ENCODE results near the gene FAM174C.
A peak's percentile ranks its signal among the peaks of the same experiment; 100 is the strongest.

FAM174C gene

DNA sequence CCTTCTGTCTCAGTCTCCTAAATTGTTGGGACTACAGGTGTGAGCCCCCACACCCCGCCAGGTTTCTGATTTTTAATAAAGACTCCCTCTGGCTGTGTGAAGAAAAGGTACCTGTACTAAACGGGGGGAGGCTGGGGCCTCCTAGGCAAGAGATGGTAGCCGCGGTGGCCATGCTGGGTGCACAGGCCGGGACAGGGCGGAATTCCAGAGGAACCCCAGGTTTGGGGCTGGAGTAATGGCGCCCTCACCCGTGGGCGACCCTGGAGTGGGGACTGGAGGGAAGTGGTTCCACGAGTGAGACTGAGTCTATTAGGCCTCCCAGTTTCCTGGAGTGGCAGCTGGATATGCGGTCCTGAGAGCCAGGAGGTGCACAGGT, 35.9 kb upstream of the FAM174C start:
- H3K4me1 ChIP-seq (ENCODE audit: insufficient read depth, low read length, poor library complexity, severe bottlenecking): peaks cover 22% of the 10 kb centered on the region
- no peaks in the 10 kb centered on the region for H3K9me2 ChIP-seq (replicated peaks; ENCODE audit: low read depth, low read length)
- H3K36me3 ChIP-seq (ENCODE audit: insufficient read depth, low read length): no peaks in the 10 kb centered on the region
- peaks cover 23% of the 10 kb centered on the region for H3K79me2 ChIP-seq (ENCODE audit: insufficient read depth, low read length)
- no peak for TF ChIP-seq EZH2phosphoT487 (IDR thresholded peaks at IDR 0.05; ENCODE audit: borderline replicate concordance)
- no peak overlapping the region for H3K9ac ChIP-seq (ENCODE audit: low read depth, low read length, poor library complexity, severe bottlenecking)
- H2AFZ ChIP-seq (ENCODE audit: low read length): no peak overlapping the region
- H3K9me3 ChIP-seq (ENCODE audit: insufficient read depth, low read depth, low read length): no peaks in the 10 kb centered on the region
- no peaks in the 10 kb centered on the region for H3K27me3 ChIP-seq (ENCODE audit: insufficient read depth, low read length, poor library complexity, severe bottlenecking)
- no peaks in the 10 kb centered on the region for H4K20me1 ChIP-seq (ENCODE audit: insufficient read depth, low read length, poor library complexity, severe bottlenecking)
- H3K4me2 ChIP-seq (ENCODE audit: low read depth, low read length, poor library complexity, severe bottlenecking): no peak overlapping the region
- no peak overlapping the region for H3K4me3 ChIP-seq (ENCODE audit: low read length, poor library complexity, severe bottlenecking)
- H3F3A ChIP-seq (ENCODE audit: low read depth): peaks cover 10% of the 10 kb centered on the region; the same call in 1 of the 2 replicates

DNA sequence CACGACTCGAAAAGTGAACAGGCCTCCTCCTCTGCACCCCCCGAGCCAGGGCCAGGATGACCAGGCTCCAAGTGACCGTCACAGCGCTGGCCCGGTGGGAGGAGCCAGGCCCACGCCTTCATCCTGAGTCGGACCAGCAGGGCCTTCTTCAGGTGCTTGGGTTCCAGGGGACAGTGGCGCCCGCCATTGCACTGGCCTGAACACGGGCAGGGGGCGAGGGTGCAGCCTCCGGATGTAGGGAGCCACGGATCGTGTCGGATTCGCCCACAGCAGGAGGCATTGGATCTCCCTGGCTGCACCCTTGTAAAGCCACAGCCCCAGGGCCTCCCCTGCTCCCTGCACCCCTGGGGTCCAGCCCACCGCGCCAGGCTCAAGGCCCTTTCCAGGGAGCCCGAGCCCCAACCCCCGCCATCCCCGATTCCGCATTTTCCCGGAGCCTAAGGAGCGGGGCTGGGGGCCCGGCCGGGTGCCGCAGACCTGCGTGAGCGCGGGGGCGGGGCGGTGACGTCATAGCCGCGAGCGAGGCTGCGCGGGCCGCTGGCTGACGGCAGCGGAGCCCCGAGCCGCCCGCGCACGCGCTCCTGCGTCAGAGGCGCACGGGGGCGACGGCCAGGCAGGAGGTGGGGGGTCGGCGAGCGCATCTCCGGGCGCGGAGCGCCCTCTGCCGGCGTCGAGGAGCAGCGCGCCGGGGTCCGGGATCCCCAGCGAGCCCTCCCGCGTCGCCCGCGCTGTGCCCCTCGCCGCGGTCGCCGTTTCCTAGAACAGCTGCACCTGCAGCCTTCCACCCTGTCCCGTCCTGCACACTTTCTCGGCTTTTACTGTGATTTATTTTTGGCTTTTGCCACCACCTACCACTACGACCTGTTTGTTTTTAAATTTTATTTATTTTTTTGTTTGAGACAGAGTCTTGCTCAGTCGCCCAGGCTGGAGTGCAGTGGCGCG, 35.3 kb upstream of the FAM174C start:
- Histone ChIP-seq H3K4me2 (ENCODE audit: low read depth, low read length, poor library complexity, severe bottlenecking) (peak overlapping the region; percentile 80), H3K4me1 (ENCODE audit: insufficient read depth, low read length, poor library complexity, severe bottlenecking) (peaks cover 28% of the 10 kb centered on the region), H3K27me3 (ENCODE audit: insufficient read depth, low read length, poor library complexity, severe bottlenecking) (no peaks in the 10 kb centered on the region), H3K79me2 (ENCODE audit: insufficient read depth, low read length) (peaks cover 27% of the 10 kb centered on the region), H2AFZ (ENCODE audit: low read length) (no peak overlapping the region; the same call in 1 of the 2 replicates), H4K20me1 (ENCODE audit: insufficient read depth, low read length, poor library complexity, severe bottlenecking) (peaks cover 6% of the 10 kb centered on the region), H3K9me3 (ENCODE audit: insufficient read depth, low read depth, low read length) (no peaks in the 10 kb centered on the region), H3K9me2 (replicated peaks; ENCODE audit: low read depth, low read length) (no peaks in the 10 kb centered on the region), H3K36me3 (ENCODE audit: insufficient read depth, low read length) (no peaks in the 10 kb centered on the region), H3F3A (ENCODE audit: low read depth) (peaks cover 10% of the 10 kb centered on the region; the same call in 1 of the 2 replicates), H3K4me3 (ENCODE audit: low read length, poor library complexity, severe bottlenecking) (peak overlapping the region; percentile 23), H3K9ac (ENCODE audit: low read depth, low read length, poor library complexity, severe bottlenecking) (no peak overlapping the region)
- no peak for TF ChIP-seq EZH2phosphoT487 (IDR thresholded peaks at IDR 0.05; ENCODE audit: borderline replicate concordance)
- TF ChIP-seq, protein P1, sequence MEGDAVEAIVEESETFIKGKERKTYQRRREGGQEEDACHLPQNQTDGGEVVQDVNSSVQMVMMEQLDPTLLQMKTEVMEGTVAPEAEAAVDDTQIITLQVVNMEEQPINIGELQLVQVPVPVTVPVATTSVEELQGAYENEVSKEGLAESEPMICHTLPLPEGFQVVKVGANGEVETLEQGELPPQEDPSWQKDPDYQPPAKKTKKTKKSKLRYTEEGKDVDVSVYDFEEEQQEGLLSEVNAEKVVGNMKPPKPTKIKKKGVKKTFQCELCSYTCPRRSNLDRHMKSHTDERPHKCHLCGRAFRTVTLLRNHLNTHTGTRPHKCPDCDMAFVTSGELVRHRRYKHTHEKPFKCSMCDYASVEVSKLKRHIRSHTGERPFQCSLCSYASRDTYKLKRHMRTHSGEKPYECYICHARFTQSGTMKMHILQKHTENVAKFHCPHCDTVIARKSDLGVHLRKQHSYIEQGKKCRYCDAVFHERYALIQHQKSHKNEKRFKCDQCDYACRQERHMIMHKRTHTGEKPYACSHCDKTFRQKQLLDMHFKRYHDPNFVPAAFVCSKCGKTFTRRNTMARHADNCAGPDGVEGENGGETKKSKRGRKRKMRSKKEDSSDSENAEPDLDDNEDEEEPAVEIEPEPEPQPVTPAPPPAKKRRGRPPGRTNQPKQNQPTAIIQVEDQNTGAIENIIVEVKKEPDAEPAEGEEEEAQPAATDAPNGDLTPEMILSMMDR (conservative IDR thresholded peaks at IDR 0.05; ENCODE audit: low read length): peak; percentile 65

DNA sequence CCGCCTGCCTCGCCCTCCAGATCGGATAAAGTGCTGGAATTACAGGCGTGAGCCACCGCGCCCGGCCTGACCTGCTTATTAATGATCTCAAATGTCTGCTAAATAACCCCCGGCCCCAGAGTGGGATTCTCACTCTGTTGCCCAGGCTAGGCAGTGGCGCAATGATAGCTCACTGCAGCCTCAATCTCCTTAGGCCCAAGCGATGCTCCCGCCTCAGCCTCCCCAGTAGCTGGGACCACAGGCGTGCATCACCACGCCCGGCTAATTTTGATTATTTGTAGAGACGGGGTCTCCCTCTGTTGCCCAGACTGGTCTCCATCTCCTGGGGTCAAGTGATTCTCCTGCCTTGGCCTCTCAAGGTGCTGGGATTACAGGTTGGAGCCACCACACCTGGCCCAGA, 34.4 kb upstream of the FAM174C start:
- H3K79me2 ChIP-seq (ENCODE audit: insufficient read depth, low read length): peaks cover 27% of the 10 kb centered on the region
- H3K4me3 ChIP-seq (ENCODE audit: low read length, poor library complexity, severe bottlenecking): peak overlapping the region; percentile 91
- peaks cover 30% of the 10 kb centered on the region for H3K4me1 ChIP-seq (ENCODE audit: insufficient read depth, low read length, poor library complexity, severe bottlenecking)

More for the DNA sequence above, 34.4 kb upstream of the FAM174C start:
- H3K9ac ChIP-seq (ENCODE audit: low read depth, low read length, poor library complexity, severe bottlenecking): peak overlapping the region; percentile 58
- H3K9me3 ChIP-seq (ENCODE audit: insufficient read depth, low read depth, low read length): no peaks in the 10 kb centered on the region
- H3F3A ChIP-seq (ENCODE audit: low read depth): peaks cover 10% of the 10 kb centered on the region; the same call in 1 of the 2 replicates
- no peaks in the 10 kb centered on the region for H3K36me3 ChIP-seq (ENCODE audit: insufficient read depth, low read length)
- TF ChIP-seq, protein P1 (conservative IDR thresholded peaks at IDR 0.05; ENCODE audit: low read length): no peak
- TF ChIP-seq EZH2phosphoT487 (IDR thresholded peaks at IDR 0.05; ENCODE audit: borderline replicate concordance): no peak
- peak overlapping the region; percentile 80 for H3K4me2 ChIP-seq (ENCODE audit: low read depth, low read length, poor library complexity, severe bottlenecking)
- peak overlapping the region; percentile 87 for H2AFZ ChIP-seq (ENCODE audit: low read length)
- H3K27me3 ChIP-seq (ENCODE audit: insufficient read depth, low read length, poor library complexity, severe bottlenecking): no peaks in the 10 kb centered on the region
- peaks cover 8% of the 10 kb centered on the region for H4K20me1 ChIP-seq (ENCODE audit: insufficient read depth, low read length, poor library complexity, severe bottlenecking)
- H3K9me2 ChIP-seq (replicated peaks; ENCODE audit: low read depth, low read length): no peaks in the 10 kb centered on the region

Measured in Loucy (cell line).